Karpas-422 (cell line): ENCODE data around the gene ACVR1B. TPM values are rescaled to one million over a fixed set of nuclear protein-coding genes. Genes with fewer than 3 reads are reported as not detected.

ENCODE experiments used
- DNase-seq: peaks from one replicate; pipeline ENCODE4 v3.0.0-alpha.2; 2015
- H2AFZ ChIP-seq: fragments of 200-600 bp; sonication (generic); 2 replicates; pipeline ENCODE4 v1.6.1; 2014; ENCODE audit warnings: antibody characterized with exemption, low read length, mixed read lengths
- H3K27ac ChIP-seq: fragments of 200-600 bp; sonication (generic); 2 replicates; pipeline ENCODE4 v1.5.1; 2014; ENCODE audit warnings: mild to moderate bottlenecking, low read length, moderate library complexity
- H3K27me3 ChIP-seq: fragments of 200-600 bp; sonication (generic); 2 replicates; pipeline ENCODE4 v1.6.1; 2014; ENCODE audit warnings: low read length, mixed read lengths
- H3K36me3 ChIP-seq: fragments of 200-600 bp; sonication (generic); 2 replicates; pipeline ENCODE4 v1.6.1; 2014; ENCODE audit warnings: low read length, mixed read lengths; ENCODE audit not compliant: insufficient read depth
- H3K4me1 ChIP-seq: fragments of 200-600 bp; sonication (generic); 2 replicates; pipeline ENCODE4 v1.6.1; 2014; ENCODE audit warnings: mild to moderate bottlenecking, low read length, mixed read lengths
- H3K4me2 ChIP-seq: fragments of 200-600 bp; sonication (generic); 2 replicates; pipeline ENCODE4 v1.6.1; 2014; ENCODE audit warnings: low read length, low read depth, mild to moderate bottlenecking; ENCODE audit not compliant: poor library complexity, severe bottlenecking
- H3K4me3 ChIP-seq: fragments of 200-600 bp; sonication (generic); 2 replicates; pipeline ENCODE4 v1.5.1; 2014; ENCODE audit warnings: mild to moderate bottlenecking, antibody characterized with exemption, low read length, mixed read lengths
- H3K79me2 ChIP-seq: fragments of 200-600 bp; sonication (generic); 2 replicates; pipeline ENCODE4 v1.6.1; 2014; ENCODE audit warnings: mild to moderate bottlenecking, low read length, mixed read lengths
- H3K9ac ChIP-seq: fragments of 200-600 bp; sonication (generic); 2 replicates; pipeline ENCODE4 v1.6.0; 2014; ENCODE audit warnings: low read length
- H3K9me2 ChIP-seq: fragments of 200-600 bp; sonication (generic), shearing (Covaris generic); replicated peaks from 2 replicates; pipeline ENCODE4 v1.6.0; 2014; ENCODE audit warnings: mild to moderate bottlenecking, low read length, moderate library complexity; ENCODE audit not compliant: insufficient read depth
- H3K9me3 ChIP-seq: fragments of 300-700, 200-600 bp; sonication (generic); 2 replicates; pipeline ENCODE4 v1.6.1; 2014; ENCODE audit warnings: low read length, mixed read lengths
- H4K20me1 ChIP-seq: fragments of 200-600 bp; sonication (generic); 2 replicates; pipeline ENCODE4 v1.6.1; 2014; ENCODE audit warnings: mild to moderate bottlenecking, antibody characterized with exemption, low read length, low read depth; ENCODE audit not compliant: insufficient read depth
- total RNA-seq: library from RNA; depleted of rRNA; stranded (reverse); fragments of >200 nt; shearing (Covaris generic); gene quantifications from 2 replicates; pipeline ENCODE4 v1.2.3, GENCODE V29; 2014; ENCODE audit warnings: low replicate concordance

The ACVR1B gene
- total RNA-seq, 1 experiment from 2014 or later, result 2.4 TPM

GRCh38 chr12:51915003-51915625, 36.4 kb upstream of the ACVR1B start:
- H3K27ac ChIP-seq, result no peak overlapping the region
- no peaks in the 10 kb centered on the region for H3K4me1 ChIP-seq
- H3K36me3 ChIP-seq, result no peaks in the 10 kb centered on the region
- no peak overlapping the region for H2AFZ ChIP-seq
- no peaks in the 10 kb centered on the region for H3K9me3 ChIP-seq
- no peaks in the 10 kb centered on the region for H4K20me1 ChIP-seq
- H3K79me2 ChIP-seq, result no peaks in the 10 kb centered on the region
- DNase-seq, result no peak
- H3K4me3 ChIP-seq, result no peak overlapping the region
- H3K4me2 ChIP-seq, result no peak overlapping the region
- no peak overlapping the region for H3K9ac ChIP-seq
- H3K9me2 ChIP-seq, result no peaks in the 10 kb centered on the region
- H3K27me3 ChIP-seq, result no peaks in the 10 kb centered on the region

DNA sequence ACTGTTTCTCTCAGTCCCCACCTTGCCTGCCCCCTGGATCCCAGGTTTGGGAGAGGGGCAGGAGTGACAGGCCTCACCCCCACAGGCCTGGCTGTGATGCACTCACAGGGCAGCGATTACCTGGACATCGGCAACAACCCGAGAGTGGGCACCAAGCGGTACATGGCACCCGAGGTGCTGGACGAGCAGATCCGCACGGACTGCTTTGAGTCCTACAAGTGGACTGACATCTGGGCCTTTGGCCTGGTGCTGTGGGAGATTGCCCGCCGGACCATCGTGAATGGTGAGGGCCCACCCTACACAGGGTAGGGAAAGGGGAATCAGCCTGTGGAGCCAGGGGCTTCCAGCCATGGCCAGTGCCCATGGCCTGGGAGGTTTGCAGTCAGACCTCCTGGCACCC, 35.5 kb upstream of the ACVR1B start:
- Histone ChIP-seq H3K4me2 (no peak overlapping the region), H3K36me3 (no peaks in the 10 kb centered on the region), H3K9ac (no peak overlapping the region), H3K9me3 (no peaks in the 10 kb centered on the region), H3K4me1 (no peaks in the 10 kb centered on the region), H3K4me3 (no peak overlapping the region), H3K9me2 (no peaks in the 10 kb centered on the region), H3K27me3 (no peaks in the 10 kb centered on the region), H4K20me1 (no peaks in the 10 kb centered on the region), H3K27ac (no peak overlapping the region), H3K79me2 (no peaks in the 10 kb centered on the region), H2AFZ (no peak overlapping the region)
- DNase-seq, result no peak

DNA sequence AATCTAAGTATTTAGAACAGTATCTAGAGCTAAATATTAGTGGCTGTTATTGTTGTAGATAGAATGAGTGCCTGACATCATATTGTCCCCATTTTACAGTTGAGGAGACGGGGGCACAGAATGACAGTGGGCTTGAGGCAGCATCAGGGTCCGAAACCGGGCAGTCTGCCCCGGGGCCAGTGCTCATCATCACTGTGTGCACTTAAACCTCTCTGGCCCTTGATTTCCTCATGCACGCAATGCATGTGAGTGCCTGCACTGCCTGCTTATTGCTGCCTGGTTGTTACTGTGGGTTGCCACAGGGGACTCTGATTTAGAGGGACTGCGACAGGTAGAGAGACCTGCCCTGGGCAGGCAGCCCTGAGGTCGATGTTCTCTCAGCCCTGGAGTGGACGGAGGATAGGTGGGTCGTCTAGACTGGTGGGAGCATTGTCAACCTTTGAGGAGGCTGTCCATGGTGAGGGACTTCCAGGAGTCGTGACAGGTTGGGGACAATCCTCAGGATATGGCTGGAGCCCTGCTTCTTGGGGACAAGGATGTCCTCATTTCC, 34.4 kb upstream of the ACVR1B start:
- H3K79me2 ChIP-seq, result no peaks in the 10 kb centered on the region
- H3K9ac ChIP-seq, result no peak overlapping the region
- H3K9me3 ChIP-seq, result no peaks in the 10 kb centered on the region
- H3K27me3 ChIP-seq, result no peaks in the 10 kb centered on the region
- H2AFZ ChIP-seq, result no peak overlapping the region
- no peaks in the 10 kb centered on the region for H3K9me2 ChIP-seq
- H4K20me1 ChIP-seq, result no peaks in the 10 kb centered on the region
- H3K4me2 ChIP-seq, result no peak overlapping the region
- H3K27ac ChIP-seq, result no peak overlapping the region
- no peaks in the 10 kb centered on the region for H3K36me3 ChIP-seq
- no peak for DNase-seq
- no peak overlapping the region for H3K4me3 ChIP-seq
- H3K4me1 ChIP-seq, result no peaks in the 10 kb centered on the region

DNA sequence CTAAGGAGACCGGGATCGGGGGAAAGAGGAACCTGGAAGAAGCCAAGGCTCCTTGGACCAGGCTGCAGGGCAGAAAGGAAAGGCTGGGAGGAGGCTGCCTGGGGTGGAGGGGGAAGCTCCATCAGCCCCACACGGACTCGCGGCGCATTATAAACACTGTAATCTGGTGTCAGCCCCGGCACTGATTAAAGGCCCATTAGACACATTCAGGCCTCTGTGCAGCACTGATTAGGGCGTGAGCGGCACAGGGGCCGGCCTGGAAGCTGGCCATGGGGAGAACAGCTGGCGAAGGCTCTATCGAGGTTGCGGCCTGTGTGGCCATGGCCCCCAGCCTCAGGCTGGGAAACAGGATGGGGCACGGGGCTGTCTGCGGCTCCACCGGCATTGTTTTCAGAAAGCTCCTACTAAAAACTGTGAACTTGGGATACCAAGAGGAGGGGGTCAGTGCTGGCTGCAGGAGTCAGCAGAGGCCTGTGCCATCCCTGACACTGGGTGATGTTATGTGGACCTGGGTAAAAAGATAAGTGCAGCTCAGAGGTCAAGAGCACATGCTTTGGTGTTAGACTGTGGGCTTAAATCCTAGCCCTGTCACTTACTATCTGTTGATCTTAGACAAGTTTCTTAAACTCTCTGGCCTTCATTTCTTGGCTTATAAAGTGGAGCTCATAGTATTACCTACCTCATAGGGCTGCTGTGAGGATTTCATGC, 33.6 kb upstream of the ACVR1B start:
- Histone ChIP-seq H3K9me2 (no peaks in the 10 kb centered on the region), H3K4me3 (no peak overlapping the region), H3K4me1 (no peaks in the 10 kb centered on the region), H3K27me3 (no peaks in the 10 kb centered on the region), H3K79me2 (no peaks in the 10 kb centered on the region), H4K20me1 (no peaks in the 10 kb centered on the region), H3K36me3 (no peaks in the 10 kb centered on the region), H3K9me3 (no peaks in the 10 kb centered on the region), H3K4me2 (no peak overlapping the region), H2AFZ (no peak overlapping the region), H3K9ac (no peak overlapping the region), H3K27ac (no peak overlapping the region)
- DNase-seq, result no peak

- no peaks in the 10 kb centered on the region for H3K36me3 ChIP-seq
- H3K9me3 ChIP-seq, result no peaks in the 10 kb centered on the region
- H4K20me1 ChIP-seq, result no peaks in the 10 kb centered on the region
- DNase-seq, result no peak
- peaks cover 13% of the 10 kb centered on the region for H3K4me1 ChIP-seq
- H3K4me2 ChIP-seq, result no peak overlapping the region
- H3K79me2 ChIP-seq, result no peaks in the 10 kb centered on the region
- H3K9me2 ChIP-seq, result no peaks in the 10 kb centered on the region
- H3K9ac ChIP-seq, result no peak overlapping the region
- no peaks in the 10 kb centered on the region for H3K27me3 ChIP-seq
- H3K27ac ChIP-seq, result no peak overlapping the region
- H3K4me3 ChIP-seq, result no peak overlapping the region
- no peak overlapping the region for H2AFZ ChIP-seq
These were observed 31.5 kb upstream of the ACVR1B start for GRCh38 chr12:51920046-51920445.

GRCh38 chr12:51921017-51921725, 30.3 kb upstream of the ACVR1B start:
- Histone ChIP-seq H3K4me2 (no peak overlapping the region), H3K36me3 (no peaks in the 10 kb centered on the region), H4K20me1 (no peaks in the 10 kb centered on the region), H3K9me2 (no peaks in the 10 kb centered on the region), H3K4me1 (peaks cover 19% of the 10 kb centered on the region), H3K27me3 (no peaks in the 10 kb centered on the region), H3K79me2 (no peaks in the 10 kb centered on the region), H2AFZ (no peak overlapping the region), H3K9me3 (no peaks in the 10 kb centered on the region), H3K27ac (no peak overlapping the region), H3K9ac (no peak overlapping the region), H3K4me3 (no peak overlapping the region)
- no peak for DNase-seq

DNA sequence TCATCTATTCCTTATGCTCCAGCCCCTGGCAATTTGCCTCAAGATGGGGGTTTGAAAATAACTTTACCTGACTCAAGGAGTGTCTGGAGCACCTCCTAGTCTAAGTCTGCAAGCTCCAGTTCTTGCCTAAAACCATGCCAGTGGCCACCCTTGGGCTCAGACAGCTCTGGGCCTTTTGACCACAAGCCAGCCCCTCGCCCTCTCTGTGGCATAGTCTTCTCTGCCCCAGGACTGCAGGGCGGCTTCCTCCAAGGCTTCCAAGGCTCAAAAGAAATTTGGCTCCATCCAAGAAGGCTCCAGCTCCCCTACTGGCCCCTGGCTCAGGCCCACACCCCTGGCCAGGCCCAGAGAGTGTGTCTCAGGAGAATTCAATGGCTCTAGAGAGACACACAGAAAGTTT, 29.4 kb upstream of the ACVR1B start:
- H3K4me2 ChIP-seq, result no peak overlapping the region
- no peaks in the 10 kb centered on the region for H3K79me2 ChIP-seq
- H2AFZ ChIP-seq, result no peak overlapping the region
- H3K4me1 ChIP-seq, result peaks cover 19% of the 10 kb centered on the region
- H3K9me2 ChIP-seq, result no peaks in the 10 kb centered on the region
- H3K27me3 ChIP-seq, result no peaks in the 10 kb centered on the region
- no peak overlapping the region for H3K27ac ChIP-seq
- no peak overlapping the region for H3K4me3 ChIP-seq
- DNase-seq, result no peak
- no peaks in the 10 kb centered on the region for H4K20me1 ChIP-seq
- no peaks in the 10 kb centered on the region for H3K36me3 ChIP-seq
- H3K9me3 ChIP-seq, result no peaks in the 10 kb centered on the region
- no peak overlapping the region for H3K9ac ChIP-seq

- H3K9me3 ChIP-seq, result no peaks in the 10 kb centered on the region
- H3K9ac ChIP-seq, result no peak overlapping the region
- no peaks in the 10 kb centered on the region for H3K27me3 ChIP-seq
- no peaks in the 10 kb centered on the region for H4K20me1 ChIP-seq
- H2AFZ ChIP-seq, result no peak overlapping the region
- no peak overlapping the region for H3K4me3 ChIP-seq
- H3K79me2 ChIP-seq, result no peaks in the 10 kb centered on the region
- H3K36me3 ChIP-seq, result no peaks in the 10 kb centered on the region
- H3K4me2 ChIP-seq, result no peak overlapping the region
- no peaks in the 10 kb centered on the region for H3K9me2 ChIP-seq
- H3K27ac ChIP-seq, result no peak overlapping the region
- no peak for DNase-seq
- peaks cover 19% of the 10 kb centered on the region for H3K4me1 ChIP-seq
These were observed 28.6 kb upstream of the ACVR1B start for GRCh38 chr12:51922762-51923505.
